ENCODE results near the gene BTBD1. TPM values are rescaled to one million over a fixed set of nuclear protein-coding genes. Genes with fewer than 3 reads are reported as not detected.

Gene BTBD1
- total RNA-seq, 2 donors from 2014 or later: 116 to 206 TPM

DNA sequence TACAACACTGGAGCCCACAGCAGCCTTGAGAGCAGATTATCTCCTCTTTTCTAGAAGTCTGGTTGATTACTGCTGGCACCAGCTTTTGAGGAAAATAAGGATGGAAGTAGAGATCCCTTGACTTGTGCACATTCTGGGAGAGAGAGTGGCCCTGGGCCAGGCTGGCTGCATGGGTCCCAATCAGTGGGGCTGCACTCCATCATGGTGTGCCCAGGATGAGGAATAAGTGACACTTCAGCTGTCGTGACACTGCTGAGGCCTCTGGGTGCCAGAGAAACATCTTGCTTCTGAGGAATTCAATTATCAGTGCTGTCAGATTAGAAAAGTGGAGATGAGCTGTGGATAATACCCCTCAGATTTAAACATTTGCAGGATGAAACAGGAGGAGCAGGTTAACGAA is 72.0 kb downstream of the BTBD1 start:
- H3K4me1 ChIP-seq: peaks cover 0 to 5% of the 10 kb centered on the region in 2 donors
- peaks cover 12% of the 10 kb centered on the region for H3K36me3 ChIP-seq
- TF ChIP-seq, protein P1, sequence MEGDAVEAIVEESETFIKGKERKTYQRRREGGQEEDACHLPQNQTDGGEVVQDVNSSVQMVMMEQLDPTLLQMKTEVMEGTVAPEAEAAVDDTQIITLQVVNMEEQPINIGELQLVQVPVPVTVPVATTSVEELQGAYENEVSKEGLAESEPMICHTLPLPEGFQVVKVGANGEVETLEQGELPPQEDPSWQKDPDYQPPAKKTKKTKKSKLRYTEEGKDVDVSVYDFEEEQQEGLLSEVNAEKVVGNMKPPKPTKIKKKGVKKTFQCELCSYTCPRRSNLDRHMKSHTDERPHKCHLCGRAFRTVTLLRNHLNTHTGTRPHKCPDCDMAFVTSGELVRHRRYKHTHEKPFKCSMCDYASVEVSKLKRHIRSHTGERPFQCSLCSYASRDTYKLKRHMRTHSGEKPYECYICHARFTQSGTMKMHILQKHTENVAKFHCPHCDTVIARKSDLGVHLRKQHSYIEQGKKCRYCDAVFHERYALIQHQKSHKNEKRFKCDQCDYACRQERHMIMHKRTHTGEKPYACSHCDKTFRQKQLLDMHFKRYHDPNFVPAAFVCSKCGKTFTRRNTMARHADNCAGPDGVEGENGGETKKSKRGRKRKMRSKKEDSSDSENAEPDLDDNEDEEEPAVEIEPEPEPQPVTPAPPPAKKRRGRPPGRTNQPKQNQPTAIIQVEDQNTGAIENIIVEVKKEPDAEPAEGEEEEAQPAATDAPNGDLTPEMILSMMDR (IDR thresholded peaks at IDR 0.05): no peak
- no peaks in the 10 kb centered on the region for H3K27me3 ChIP-seq
- no peak overlapping the region for H3K27ac ChIP-seq
- no peak overlapping the region for H3K4me3 ChIP-seq
- DNase-seq (ENCODE audit: low spot score): no peak
- no peaks in the 10 kb centered on the region for H3K9me3 ChIP-seq

DNA sequence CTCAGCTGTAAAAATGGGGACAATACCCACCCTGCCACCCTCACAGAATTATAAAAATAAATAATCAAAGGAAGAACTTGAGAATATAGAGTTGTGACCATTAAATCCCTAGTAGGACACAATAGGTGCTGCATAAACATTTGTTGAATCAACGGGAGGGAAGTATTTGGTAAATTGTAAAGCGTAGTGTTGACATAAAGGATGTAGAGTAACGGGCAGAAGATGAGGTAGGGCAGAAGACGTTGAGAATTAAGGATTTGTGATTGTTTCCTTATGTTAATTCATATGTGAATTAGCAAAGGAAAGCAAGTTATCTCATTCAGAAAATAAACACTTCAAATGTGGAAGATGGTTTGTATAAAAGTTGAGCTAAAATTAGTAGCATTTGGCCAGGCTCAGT is 73.9 kb downstream of the BTBD1 start:
- no peak overlapping the region for H3K27ac ChIP-seq
- peaks cover 17% of the 10 kb centered on the region for H3K36me3 ChIP-seq
- no peaks in the 10 kb centered on the region for H3K4me1 ChIP-seq
- TF ChIP-seq, protein P1 (IDR thresholded peaks at IDR 0.05): no peak
- no peak for DNase-seq (ENCODE audit: low spot score)
- no peak overlapping the region for H3K4me3 ChIP-seq
- H3K9me3 ChIP-seq: no peaks in the 10 kb centered on the region
- no peaks in the 10 kb centered on the region for H3K27me3 ChIP-seq

DNA sequence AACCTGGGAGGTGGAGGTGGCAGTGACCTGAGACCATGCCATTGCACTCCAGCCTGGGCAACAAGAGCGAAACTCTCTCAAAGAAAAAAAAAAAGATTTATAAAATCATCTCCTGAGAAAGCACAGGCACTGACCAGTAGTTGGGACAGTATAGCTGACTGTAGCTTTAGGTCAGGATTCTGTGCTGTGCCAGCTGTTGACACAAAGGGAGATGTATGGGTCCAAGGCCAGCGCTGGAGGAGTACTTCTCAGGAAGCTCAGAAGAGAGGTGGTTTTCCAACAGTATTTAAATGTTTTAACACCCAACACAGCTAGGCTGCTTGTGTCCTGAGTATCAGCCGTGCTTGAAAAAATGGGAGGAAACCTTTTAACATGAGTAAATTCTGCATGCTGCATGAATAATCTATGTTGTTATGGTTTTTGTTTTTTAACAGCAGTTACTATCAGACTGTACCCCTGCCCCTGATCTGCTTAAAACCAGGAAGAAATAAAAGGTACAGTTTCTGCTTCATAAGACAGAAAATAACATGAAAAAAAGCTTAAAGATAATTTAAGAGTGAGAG is 74.5 kb downstream of the BTBD1 start:
- Histone ChIP-seq H3K4me1 (no peaks in the 10 kb centered on the region), H3K9me3 (no peaks in the 10 kb centered on the region), H3K36me3 (peaks cover 17% of the 10 kb centered on the region), H3K4me3 (no peak overlapping the region), H3K27ac (no peak overlapping the region), H3K27me3 (no peaks in the 10 kb centered on the region)
- DNase-seq (ENCODE audit: low spot score): no peak
- TF ChIP-seq, protein P1 (IDR thresholded peaks at IDR 0.05): no peak

DNA sequence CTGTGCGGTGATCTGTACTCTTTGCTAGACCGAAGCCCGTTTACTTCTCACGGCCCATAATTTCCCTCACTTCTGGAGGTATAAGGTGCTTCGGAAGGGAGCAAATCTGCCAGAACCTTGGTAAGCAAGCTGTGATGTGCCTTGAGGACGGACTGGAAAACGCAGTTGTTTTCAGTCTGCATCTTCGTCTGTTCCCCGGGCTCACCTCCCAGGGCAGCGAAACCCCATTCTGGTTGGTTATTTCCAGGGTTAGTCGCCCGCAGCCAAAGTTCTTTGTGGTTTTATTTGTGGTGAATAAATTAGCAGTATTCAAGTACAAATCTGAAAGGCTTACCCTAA is 80.6 kb downstream of the BTBD1 start:
- peak overlapping the region; percentile 90 for H3K4me3 ChIP-seq
- H3K36me3 ChIP-seq: peaks cover 14% of the 10 kb centered on the region
- peak overlapping the region; percentile 81 to 85 for H3K27ac ChIP-seq
- H3K4me1 ChIP-seq: peaks cover 0 to 13% of the 10 kb centered on the region in 2 donors
- DNase-seq (ENCODE audit: low spot score): no peak
- H3K27me3 ChIP-seq: no peaks in the 10 kb centered on the region
- H3K9me3 ChIP-seq: no peaks in the 10 kb centered on the region
- TF ChIP-seq, protein P1 (IDR thresholded peaks at IDR 0.05): no peak

DNA sequence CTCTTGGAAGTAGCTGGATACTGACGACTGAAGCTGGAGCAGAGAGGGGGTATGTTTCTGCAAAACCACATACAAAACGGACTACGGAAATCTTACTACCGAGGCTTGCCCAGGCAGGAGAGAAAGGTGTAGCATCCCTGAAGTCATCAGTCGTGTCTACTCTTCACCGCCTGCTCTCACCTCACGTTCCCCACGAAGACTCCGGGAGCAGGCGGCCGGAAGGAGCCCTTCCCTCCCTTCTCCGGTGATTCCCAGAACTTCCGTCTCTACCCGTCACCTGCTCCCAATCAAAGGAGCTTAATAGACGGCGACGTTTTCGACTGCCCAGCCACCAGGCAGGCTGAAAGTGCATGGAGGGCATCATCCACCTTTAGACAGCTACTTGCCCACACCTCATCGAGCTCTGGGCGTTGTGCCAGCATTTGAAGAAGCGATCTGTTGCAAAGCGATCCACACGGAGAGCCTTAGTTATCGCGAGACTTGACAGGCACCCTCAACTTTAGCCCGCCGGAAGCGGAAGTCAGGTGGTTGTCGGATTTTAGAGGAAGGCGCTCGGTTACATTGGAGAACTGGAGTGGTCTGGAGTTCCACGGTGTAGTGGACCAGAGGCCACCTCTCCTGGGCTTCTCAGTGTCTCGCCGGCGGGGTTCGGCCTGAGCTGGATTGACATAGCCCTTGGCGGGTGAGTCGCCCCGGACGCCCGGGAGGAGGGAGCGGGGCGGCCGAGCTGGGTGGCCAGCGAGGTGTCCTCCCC is 81.2 kb downstream of the BTBD1 start, which contains the start of gene RAMAC:
Gene RAMAC (plus strand): TSS at position 523 of the 754 bp plus-strand sequence. CDS start 2,809 bp downstream, outside the sequence.
- Histone ChIP-seq H3K4me3 (peak within 1 kb of the TSS; percentile 90), H3K27me3 (no peaks in the 10 kb centered on the region), H3K36me3 (peaks cover 9% of the 10 kb centered on the region), H3K27ac (peak within 1 kb of the TSS; percentile 81 to 85), H3K4me1 (peaks cover 0 to 13% of the 10 kb centered on the region in 2 donors), H3K9me3 (no peaks in the 10 kb centered on the region)
- peak; percentile 96 for DNase-seq (ENCODE audit: low spot score)
- TF ChIP-seq, protein P1 (IDR thresholded peaks at IDR 0.05): no peak

All from right atrium auricular region (tissue), 2 donors.